Naive thymus-derived CD8-positive, alpha-beta T cell (primary cell): Measurements from ENCODE around the gene CDH3. TPM values are rescaled to one million over a fixed set of nuclear protein-coding genes. Genes with fewer than 3 reads are reported as not detected.
A peak's percentile ranks its signal among the peaks of the same experiment; 100 is the strongest.
"Not testable (repeated sequence)": the region's sequence is repeated elsewhere in the genome, so short reads cannot be mapped to it uniquely, and the experiment has no call there.

Experiments used
- ATAC-seq, 2 donors: fragments of 150-1000 bp; cut with Tn5 transposase in 1 of 2; sonication (Bioruptor Pico), chemical (Tn5 transposase) in 1 of 2; 1 replicate in 1 of 2; 2 replicates in 1 of 2; pipeline ENCODE4 v1.10.0; 2021; ENCODE audit warnings: mild to moderate bottlenecking in 2 of 2, moderate library complexity in 2 of 2
- POLR2A ChIA-PET: fragments of 350-600 bp; sonication (Branson Sonifier 250); formaldehyde crosslinking; loops from one replicate; lab custom pipeline; 2021; ENCODE audit warnings: antibody characterized with exemption; lab: Charles Lee
- DNase-seq, 10 donors: peaks; one replicate each; pipeline versions ENCODE4 v3.0.0 to v3.0.0-alpha.2; 2020 to 2022
- H3K27ac Mint-ChIP-seq, 10 donors: one replicate each; pipeline ENCODE4 v1.8.0; 2020 to 2022; ENCODE audit warnings: mild to moderate bottlenecking in 10 of 10, mixed read lengths in 10 of 10, moderate library complexity in 4 of 10, inconsistent platforms in 1 of 10
- H3K27me3 Mint-ChIP-seq, 5 donors: one replicate each; pipeline ENCODE4 v1.8.0; 2021 to 2022; ENCODE audit warnings: mixed read lengths in 5 of 5
- H3K36me3 Mint-ChIP-seq, 3 donors: one replicate each; pipeline ENCODE4 v1.8.0; 2020 to 2022; ENCODE audit warnings: mixed read lengths in 3 of 3, mild to moderate bottlenecking in 2 of 3, inconsistent platforms in 1 of 3
- H3K4me1 Mint-ChIP-seq, 4 donors: one replicate each; pipeline ENCODE4 v1.8.0; 2021 to 2022; ENCODE audit warnings: mixed read lengths in 4 of 4
- H3K4me3 Mint-ChIP-seq, 10 donors: one replicate each; pipeline ENCODE4 v1.8.0; 2020 to 2022; ENCODE audit warnings: mild to moderate bottlenecking in 10 of 10, mixed read lengths in 10 of 10, moderate library complexity in 6 of 10, inconsistent platforms in 1 of 10
- H3K9me3 Mint-ChIP-seq, 9 donors: one replicate each; pipeline ENCODE4 v1.8.0; 2020 to 2022; ENCODE audit warnings: mixed read lengths in 9 of 9, mild to moderate bottlenecking in 3 of 9, inconsistent platforms in 1 of 9, moderate library complexity in 1 of 9
- polyA plus RNA-seq, 3 donors: library from polyadenylated mRNA; unstranded; fragments of 300-500 nt; fragmentation: Illumina TruSeq; gene quantifications; one replicate each; pipeline ENCODE4 v1.2.3, GENCODE V29; 2021
- total RNA-seq, 8 experiments: library from RNA in 2 of 8; stranded (reverse) in 2 of 8; gene quantifications; one replicate each; pipeline ENCODE4 v1.2.3 and lab custom pipeline; 2021 to 2026

CDH3 gene
- total and polyA plus RNA-seq, 5 experiments from 2014 or later = 0.29 to 0.60 TPM; not detected in 3

GRCh38 chr16:68715471-68715870 lies 70.4 kb downstream of the CDH3 start:
- Mint-ChIP-seq H3K27me3 (peaks cover 0 to 12% (median 3%) of the 10 kb centered on the region in 5 donors), H3K27ac (no peak overlapping the region), H3K4me1 (peaks cover 6 to 8% (median 7%) of the 10 kb centered on the region in 4 donors), H3K9me3 (peaks cover 0 to 4% (median 0%) of the 10 kb centered on the region in 9 donors), H3K36me3 (no peaks in the 10 kb centered on the region), H3K4me3 (no peak overlapping the region)
- DNase-seq = no peak
- POLR2A ChIA-PET = no interaction called here
- ATAC-seq = no peak

GRCh38 chr16:68716516-68716915 lies 71.4 kb downstream of the CDH3 start:
- not testable (repeated sequence) for H3K9me3 Mint-ChIP-seq, H3K27me3 Mint-ChIP-seq, H3K27ac Mint-ChIP-seq, DNase-seq, H3K36me3 Mint-ChIP-seq, ATAC-seq, H3K4me1 Mint-ChIP-seq, H3K4me3 Mint-ChIP-seq
- POLR2A ChIA-PET = interaction anchor here (0.6 kb wide), 1 partner anchor 202 kb away, joined by 3 read pairs; no protein-coding TSS in a partner anchor

- Mint-ChIP-seq H3K27me3 (peaks cover 0 to 3% (median 0%) of the 10 kb centered on the region in 5 donors), H3K27ac (no peak overlapping the region), H3K9me3 (peaks cover 0 to 4% (median 0%) of the 10 kb centered on the region in 9 donors), H3K4me1 (peaks cover 0 to 1% (median 0%) of the 10 kb centered on the region in 4 donors), H3K4me3 (no peak overlapping the region), H3K36me3 (no peaks in the 10 kb centered on the region)
- POLR2A ChIA-PET = no interaction called here
- no peak for ATAC-seq
- no peak for DNase-seq
These were observed 72.6 kb downstream of the CDH3 start for GRCh38 chr16:68717684-68718083.

- ATAC-seq (no peak), DNase-seq (no peak)
- Mint-ChIP-seq H3K27me3 (peaks cover 0 to 3% (median 0%) of the 10 kb centered on the region in 5 donors), H3K4me1 (peaks cover 0 to 1% (median 0%) of the 10 kb centered on the region in 4 donors), H3K27ac (no peak overlapping the region), H3K9me3 (peaks cover 0 to 4% (median 0%) of the 10 kb centered on the region in 9 donors), H3K4me3 (no peak overlapping the region), H3K36me3 (no peaks in the 10 kb centered on the region)
- POLR2A ChIA-PET = interaction anchor here (0.6 kb wide), 1 partner anchor 963 kb away, joined by 3 read pairs; no protein-coding TSS in a partner anchor
These were observed 73.5 kb downstream of the CDH3 start for GRCh38 chr16:68718590-68718989.

GRCh38 chr16:68719993-68720489 lies 74.9 kb downstream of the CDH3 start:
- no peak overlapping the region for H3K27ac Mint-ChIP-seq
- POLR2A ChIA-PET = no interaction called here
- no peaks in the 10 kb centered on the region for H3K27me3 Mint-ChIP-seq
- no peaks in the 10 kb centered on the region for H3K36me3 Mint-ChIP-seq
- DNase-seq = no peak
- peaks cover 0 to 4% (median 0%) of the 10 kb centered on the region in 9 donors for H3K9me3 Mint-ChIP-seq
- no peak overlapping the region for H3K4me3 Mint-ChIP-seq
- H3K4me1 Mint-ChIP-seq = peaks cover 0 to 1% (median 0%) of the 10 kb centered on the region in 4 donors
- ATAC-seq = no peak

GRCh38 chr16:68722119-68723024 lies 77.3 kb downstream of the CDH3 start:
- POLR2A ChIA-PET = no interaction called here
- no peak overlapping the region for H3K4me3 Mint-ChIP-seq
- no peaks in the 10 kb centered on the region for H3K27me3 Mint-ChIP-seq
- no peak overlapping the region for H3K27ac Mint-ChIP-seq
- H3K4me1 Mint-ChIP-seq = peaks cover 0 to 1% (median 0%) of the 10 kb centered on the region in 4 donors
- DNase-seq (no peak), ATAC-seq (no peak)
- peaks cover 0 to under 1% (median 0%) of the 10 kb centered on the region in 9 donors for H3K9me3 Mint-ChIP-seq
- no peaks in the 10 kb centered on the region for H3K36me3 Mint-ChIP-seq

- ATAC-seq (no peak), DNase-seq (no peak)
- Mint-ChIP-seq H3K4me3 (no peak overlapping the region), H3K27ac (no peak overlapping the region), H3K9me3 (no peaks in the 10 kb centered on the region), H3K27me3 (peaks cover 0 to 14% (median 4%) of the 10 kb centered on the region in 5 donors), H3K4me1 (no peaks in the 10 kb centered on the region), H3K36me3 (no peaks in the 10 kb centered on the region)
- POLR2A ChIA-PET = no interaction called here
These were observed 79.7 kb downstream of the CDH3 start for GRCh38 chr16:68724797-68725196.

- POLR2A ChIA-PET = no interaction called here
- H3K4me1 Mint-ChIP-seq = no peaks in the 10 kb centered on the region
- DNase-seq (no peak), ATAC-seq (no peak)
- H3K9me3 Mint-ChIP-seq = no peaks in the 10 kb centered on the region
- H3K4me3 Mint-ChIP-seq = no peak overlapping the region
- H3K27me3 Mint-ChIP-seq = peaks cover 0 to 17% (median 4%) of the 10 kb centered on the region in 5 donors
- no peaks in the 10 kb centered on the region for H3K36me3 Mint-ChIP-seq
- H3K27ac Mint-ChIP-seq = no peak overlapping the region
These were observed 83.4 kb downstream of the CDH3 start for GRCh38 chr16:68728523-68728922.

GRCh38 chr16:68731637-68732036 lies 86.5 kb downstream of the CDH3 start:
- Mint-ChIP-seq H3K27ac (peak overlapping the region in 2 of 10 donors; percentile 22 to 36), H3K27me3 (peaks cover 11 to 41% (median 19%) of the 10 kb centered on the region in 5 donors), H3K9me3 (no peaks in the 10 kb centered on the region), H3K36me3 (no peaks in the 10 kb centered on the region), H3K4me3 (no peak overlapping the region), H3K4me1 (peaks cover 0 to under 1% (median under 1%) of the 10 kb centered on the region in 4 donors)
- POLR2A ChIA-PET = no interaction called here
- DNase-seq (no peak), ATAC-seq (no peak)

GRCh38 chr16:68732042-68732680 lies 87.1 kb downstream of the CDH3 start:
- no peak overlapping the region for H3K27ac Mint-ChIP-seq
- no peaks in the 10 kb centered on the region for H3K36me3 Mint-ChIP-seq
- no peak for ATAC-seq
- H3K4me1 Mint-ChIP-seq = peaks cover 0 to 4% (median 1%) of the 10 kb centered on the region in 4 donors
- H3K27me3 Mint-ChIP-seq = peaks cover 13 to 44% (median 24%) of the 10 kb centered on the region in 5 donors
- no peak overlapping the region for H3K4me3 Mint-ChIP-seq
- DNase-seq = no peak
- H3K9me3 Mint-ChIP-seq = no peaks in the 10 kb centered on the region
- POLR2A ChIA-PET = no interaction called here

- Mint-ChIP-seq H3K27me3 (peaks cover 15 to 47% (median 31%) of the 10 kb centered on the region in 5 donors), H3K4me1 (peaks cover 2 to 6% (median 5%) of the 10 kb centered on the region in 4 donors), H3K4me3 (no peak overlapping the region), H3K9me3 (no peaks in the 10 kb centered on the region), H3K36me3 (peaks cover 0 to 3% (median 0%) of the 10 kb centered on the region in 3 donors), H3K27ac (no peak overlapping the region)
- DNase-seq (no peak), ATAC-seq (no peak)
- POLR2A ChIA-PET = no interaction called here
These were observed 87.8 kb downstream of the CDH3 start for GRCh38 chr16:68732741-68733399.

- H3K4me1 Mint-ChIP-seq = peaks cover 2 to 9% (median 8%) of the 10 kb centered on the region in 4 donors
- no peak for ATAC-seq
- H3K9me3 Mint-ChIP-seq = peaks cover 0 to under 1% (median 0%) of the 10 kb centered on the region in 9 donors
- H3K27ac Mint-ChIP-seq = peak overlapping the region in 1 of 10 donors; percentile 19
- peaks cover 0 to 3% (median 0%) of the 10 kb centered on the region in 3 donors for H3K36me3 Mint-ChIP-seq
- DNase-seq = no peak
- POLR2A ChIA-PET = no interaction called here
- H3K27me3 Mint-ChIP-seq = peaks cover 18 to 49% (median 34%) of the 10 kb centered on the region in 5 donors
- no peak overlapping the region for H3K4me3 Mint-ChIP-seq
These were observed 88.5 kb downstream of the CDH3 start for GRCh38 chr16:68733570-68733969.
